ENCODE data around the gene NOTCH3. TPM values are rescaled to one million over a fixed set of nuclear protein-coding genes. Genes with fewer than 3 reads are reported as not detected.

The NOTCH3 gene
- total RNA-seq, 1 donor from 2014 or later, result 67.9 TPM

GRCh38 chr19:15111758-15112157, 89.0 kb downstream of the NOTCH3 start:
- no peak overlapping the region for H3K4me3 ChIP-seq
- no peaks in the 10 kb centered on the region for H3K27me3 ChIP-seq
- DNase-seq (no peak), ATAC-seq (no peak)
- H3K4me1 ChIP-seq, result peaks cover 7% of the 10 kb centered on the region
- no peak for TF ChIP-seq CTCF (IDR thresholded peaks at IDR 0.05)
- peaks cover 43% of the 10 kb centered on the region for H3K36me3 ChIP-seq
- H3K9me3 ChIP-seq, result no peaks in the 10 kb centered on the region
- intact Hi-C loops (cut with DNase I), result no loop called here
- H3K27ac ChIP-seq, result no peak overlapping the region

GRCh38 chr19:15110418-15110815, 90.4 kb downstream of the NOTCH3 start:
- no peak for ATAC-seq
- intact Hi-C loops (cut with DNase I), result no loop called here
- Histone ChIP-seq H3K9me3 (no peaks in the 10 kb centered on the region), H3K4me1 (peaks cover 7% of the 10 kb centered on the region), H3K27ac (no peak overlapping the region), H3K36me3 (peaks cover 30% of the 10 kb centered on the region), H3K4me3 (no peak overlapping the region), H3K27me3 (no peaks in the 10 kb centered on the region)
- no peak for TF ChIP-seq CTCF (IDR thresholded peaks at IDR 0.05)
- DNase-seq, result no peak

GRCh38 chr19:15109768-15110417, 90.9 kb downstream of the NOTCH3 start:
- Histone ChIP-seq H3K27me3 (no peaks in the 10 kb centered on the region), H3K4me3 (no peak overlapping the region), H3K9me3 (no peaks in the 10 kb centered on the region), H3K4me1 (peaks cover 4% of the 10 kb centered on the region), H3K27ac (no peak overlapping the region), H3K36me3 (peaks cover 25% of the 10 kb centered on the region)
- no peak for ATAC-seq
- DNase-seq, result no peak
- no peak for TF ChIP-seq CTCF (IDR thresholded peaks at IDR 0.05)
- intact Hi-C loops (cut with DNase I), result no loop called here

Small RNA genes within 50 kb of the gene (microRNA-seq; reads per million reads assigned to microRNA genes)
- 0.50 reads per million for gene MIR6795 (ENCODE audit: borderline microRNAs expressed)

Other genes starting within 250 kb of the NOTCH3 start
- not detected for gene SLC1A6, start 221.1 kb downstream of the NOTCH3 start, total RNA-seq
- gene CASP14, start 151.5 kb downstream of the NOTCH3 start, total RNA-seq, result not detected
- gene OR1I1, start 118.8 kb downstream of the NOTCH3 start, total RNA-seq, result not detected
- gene SYDE1, start 93.6 kb downstream of the NOTCH3 start, total RNA-seq, result 25.8 TPM
- 2.5 TPM for gene EPHX3, start 31.5 kb upstream of the NOTCH3 start, total RNA-seq
- gene BRD4, start 131.5 kb upstream of the NOTCH3 start, total RNA-seq, result 101 TPM
- 31.0 TPM for gene AKAP8, start 178.8 kb upstream of the NOTCH3 start, total RNA-seq
- gene AKAP8L, start 218.0 kb upstream of the NOTCH3 start, total RNA-seq, result 95.5 TPM
- 30.9 TPM for gene WIZ, start 249.0 kb upstream of the NOTCH3 start, total RNA-seq

All from upper lobe of right lung (tissue), 1 donor.